ENCODE measurements around the gene KCNQ1.

The KCNQ1 gene

GRCh38 chr11:2515401-2516275, 70.8 kb downstream of the KCNQ1 start:
- DNase-seq, result no peak

GRCh38 chr11:2516276-2517015, 71.6 kb downstream of the KCNQ1 start:
- no peak for DNase-seq

DNA sequence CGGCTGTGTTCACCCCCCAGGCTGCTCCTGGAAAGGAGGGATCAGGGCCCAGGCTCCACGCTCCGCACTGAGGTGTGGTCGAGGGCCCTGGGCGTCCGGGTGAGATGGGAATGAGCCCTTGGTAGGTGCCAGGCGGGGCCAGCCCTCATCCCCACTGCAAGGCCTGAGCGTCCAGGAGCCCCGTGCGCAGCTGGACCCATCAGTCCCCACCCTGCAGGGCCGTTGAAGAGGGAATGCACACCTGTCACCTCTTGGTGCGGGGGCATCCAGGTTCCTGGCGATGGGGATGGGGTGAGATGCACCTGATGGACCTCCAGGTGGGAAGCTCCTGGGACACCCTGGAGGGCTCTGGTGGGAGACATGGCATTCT, 72.2 kb downstream of the KCNQ1 start:
- DNase-seq, result no peak

- DNase-seq, result no peak
Measured at GRCh38 chr11:2517386-2518064, 72.7 kb downstream of the KCNQ1 start.

DNA sequence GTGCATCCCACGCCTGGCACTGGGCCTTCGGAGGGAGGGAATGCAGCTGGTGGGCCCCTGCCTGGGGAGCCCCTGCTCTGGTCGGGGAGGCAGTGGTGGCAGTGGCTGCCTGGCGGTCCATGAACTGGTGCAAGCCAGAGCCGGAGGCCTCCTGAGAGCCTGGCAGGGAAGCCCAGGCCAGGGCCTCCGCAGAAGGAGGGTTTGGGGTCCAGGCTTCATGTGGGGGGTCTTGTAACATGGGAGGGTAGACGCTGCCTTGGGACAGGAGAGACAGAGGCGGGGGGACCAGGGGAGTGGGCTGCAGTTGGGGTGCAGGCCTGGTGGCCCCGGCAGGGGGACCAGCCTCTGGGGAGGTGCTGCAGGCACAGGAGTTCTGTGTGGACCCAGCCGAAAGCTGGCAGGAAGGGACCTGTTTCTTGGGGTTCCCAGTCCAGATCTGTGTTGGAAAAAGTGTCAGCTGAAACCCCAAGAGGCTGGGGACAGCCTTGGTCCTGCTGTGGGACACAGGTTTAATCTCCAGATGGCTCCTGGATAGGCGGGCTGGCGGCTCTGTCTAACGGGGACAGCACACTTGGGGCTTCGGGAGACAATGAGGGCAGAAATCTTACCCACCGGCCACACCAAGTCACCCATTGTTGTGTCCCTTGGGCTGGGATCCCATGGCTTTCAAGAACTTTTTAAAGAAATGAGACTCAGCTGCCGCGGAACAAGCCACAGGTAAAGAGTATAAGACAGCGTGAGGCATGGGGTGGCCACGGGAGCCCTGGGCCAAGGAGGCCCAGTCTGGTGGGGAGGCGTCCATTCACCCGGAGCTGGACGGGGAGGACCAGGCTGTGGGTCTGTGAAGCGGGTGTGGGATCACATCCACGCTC, 73.5 kb downstream of the KCNQ1 start:
- DNase-seq, result no peak

DNA sequence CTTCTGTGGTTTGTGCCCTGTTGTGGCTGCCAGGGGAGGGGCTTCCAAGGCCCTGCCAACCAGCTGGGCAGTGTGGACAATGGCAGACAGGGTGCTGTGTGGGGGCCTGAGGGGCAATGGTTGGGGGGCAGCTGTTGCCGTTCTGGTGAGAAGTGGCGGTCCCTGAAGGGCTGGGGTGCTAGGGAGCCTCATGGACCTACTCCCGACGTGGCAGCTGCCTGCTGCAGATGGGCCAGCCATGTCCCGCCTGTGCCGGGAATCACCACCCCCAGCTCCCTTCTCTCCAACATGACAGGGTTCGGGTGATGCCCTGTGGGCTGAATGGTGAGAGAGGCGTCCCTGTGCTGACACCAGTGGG, 74.2 kb downstream of the KCNQ1 start:
- no peak for DNase-seq

- no peak for DNase-seq
Measured at GRCh38 chr11:2519517-2519861, 74.7 kb downstream of the KCNQ1 start.

DNA sequence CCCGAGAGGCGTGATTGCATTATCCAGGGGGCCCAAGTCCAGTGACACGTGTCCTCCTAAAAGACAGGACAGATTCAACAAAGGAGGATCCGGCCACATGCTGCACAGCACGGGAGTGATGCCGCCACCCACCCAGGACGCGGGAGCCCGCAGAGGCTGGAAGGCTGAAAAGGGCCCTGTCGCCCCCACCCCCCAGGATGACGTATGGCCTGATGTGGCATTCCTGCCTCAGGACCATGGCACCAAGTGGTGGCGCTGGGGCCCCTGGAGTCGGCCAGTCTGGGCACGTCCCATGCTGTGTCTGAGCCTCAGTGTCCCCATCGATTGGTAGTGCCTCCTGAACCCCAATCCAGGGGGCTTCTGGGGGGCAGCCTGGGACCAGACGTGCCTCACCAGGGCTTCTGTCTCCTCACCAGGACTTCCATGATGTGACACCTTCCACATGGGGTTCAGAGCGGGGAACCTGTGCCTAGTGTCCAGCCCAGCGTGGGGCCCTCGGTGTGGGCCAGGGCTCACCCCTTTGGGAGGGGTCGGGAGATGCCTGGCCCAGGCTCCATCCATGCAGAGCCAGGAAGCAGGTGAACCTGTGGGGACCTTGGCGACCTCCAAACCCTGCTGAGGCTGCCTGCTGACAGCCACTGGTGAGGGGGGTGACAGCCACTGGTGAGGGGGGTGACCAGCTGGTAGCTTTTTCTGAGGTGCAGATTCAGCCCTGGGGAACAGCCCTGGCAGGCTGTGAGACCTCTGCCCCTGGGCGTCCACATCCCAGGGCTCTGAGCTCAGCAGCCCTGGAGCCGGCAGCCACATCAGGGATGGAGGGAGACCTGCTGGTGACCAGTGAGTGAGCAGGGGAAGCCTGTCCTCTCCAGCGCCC, 75.3 kb downstream of the KCNQ1 start:
- no peak for DNase-seq

GRCh38 chr11:2520736-2521035, 75.9 kb downstream of the KCNQ1 start:
- DNase-seq, result no peak

- no peak for DNase-seq
Measured at GRCh38 chr11:2521081-2521732, 76.4 kb downstream of the KCNQ1 start.

- no peak for DNase-seq
Measured at GRCh38 chr11:2521733-2522630, 77.2 kb downstream of the KCNQ1 start.

DNA sequence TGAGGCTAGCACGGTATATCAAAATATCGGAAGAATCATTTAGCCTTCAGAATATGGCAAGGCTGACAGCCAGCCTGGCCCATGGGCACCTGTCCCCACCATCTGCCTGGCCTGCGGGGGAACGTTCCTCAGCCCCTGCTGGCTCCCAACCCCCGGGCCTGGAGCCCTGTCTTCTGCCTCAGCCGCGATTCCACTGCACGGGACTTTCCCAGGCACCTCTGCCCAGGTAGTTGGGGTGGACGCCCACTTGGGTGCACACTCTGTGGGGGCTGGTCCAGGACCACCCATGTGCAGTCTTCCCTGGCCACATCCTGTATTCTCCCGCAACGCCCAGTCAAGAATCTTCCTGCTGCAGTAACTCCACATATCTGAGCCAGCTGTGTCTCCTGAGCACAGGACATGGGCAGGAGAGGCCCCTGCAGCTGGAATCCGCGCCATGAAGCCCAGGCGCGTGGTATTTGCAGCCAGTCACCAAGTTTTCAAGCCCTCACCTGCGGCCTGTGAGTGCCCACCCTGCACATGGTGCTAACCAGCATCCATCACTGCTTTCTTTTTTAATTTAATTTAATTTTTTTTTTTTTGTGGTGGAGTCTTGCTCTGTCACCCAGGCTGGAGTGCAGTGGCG, 77.9 kb downstream of the KCNQ1 start:
- no peak for DNase-seq

- no peak for DNase-seq
Measured at GRCh38 chr11:2523821-2524391, 79.1 kb downstream of the KCNQ1 start.

GRCh38 chr11:2524446-2525165, 79.8 kb downstream of the KCNQ1 start:
- DNase-seq, result no peak

DNA sequence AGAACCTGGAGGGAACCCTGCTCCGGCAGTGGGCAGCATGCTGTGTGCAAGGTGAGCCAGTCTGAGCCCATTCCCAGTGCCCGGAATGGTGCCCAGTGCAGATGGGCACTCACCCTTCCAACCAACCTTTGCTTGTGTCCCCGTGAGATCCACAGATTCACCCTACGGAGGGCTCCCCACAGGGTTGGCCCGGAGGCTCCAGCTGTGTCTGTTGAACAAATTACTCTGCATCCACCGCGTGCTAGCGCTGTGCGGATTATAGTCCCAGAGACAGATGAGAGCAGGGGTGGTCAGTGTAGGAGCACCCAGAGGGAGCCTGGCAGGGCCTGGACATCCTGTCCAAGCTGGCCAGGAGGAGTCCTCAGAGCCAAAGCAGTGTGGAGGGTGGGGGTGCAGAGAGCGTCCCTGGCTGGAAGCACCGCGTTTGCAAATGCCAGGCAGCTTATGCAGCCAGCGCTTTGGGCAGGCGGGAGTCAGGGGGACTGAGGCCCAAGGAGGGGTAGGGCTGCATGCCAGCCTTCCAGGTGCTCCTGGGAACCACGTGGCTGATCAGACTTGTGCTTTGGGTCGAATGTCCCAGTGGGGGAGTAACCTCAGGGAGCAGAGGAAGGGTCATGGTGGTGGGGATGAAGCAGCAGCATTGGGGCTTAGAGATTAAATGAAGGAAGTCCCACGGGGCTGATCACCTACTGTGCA, 80.5 kb downstream of the KCNQ1 start:
- no peak for DNase-seq

- no peak for DNase-seq
Measured at GRCh38 chr11:2525941-2526807, 81.4 kb downstream of the KCNQ1 start.

DNA sequence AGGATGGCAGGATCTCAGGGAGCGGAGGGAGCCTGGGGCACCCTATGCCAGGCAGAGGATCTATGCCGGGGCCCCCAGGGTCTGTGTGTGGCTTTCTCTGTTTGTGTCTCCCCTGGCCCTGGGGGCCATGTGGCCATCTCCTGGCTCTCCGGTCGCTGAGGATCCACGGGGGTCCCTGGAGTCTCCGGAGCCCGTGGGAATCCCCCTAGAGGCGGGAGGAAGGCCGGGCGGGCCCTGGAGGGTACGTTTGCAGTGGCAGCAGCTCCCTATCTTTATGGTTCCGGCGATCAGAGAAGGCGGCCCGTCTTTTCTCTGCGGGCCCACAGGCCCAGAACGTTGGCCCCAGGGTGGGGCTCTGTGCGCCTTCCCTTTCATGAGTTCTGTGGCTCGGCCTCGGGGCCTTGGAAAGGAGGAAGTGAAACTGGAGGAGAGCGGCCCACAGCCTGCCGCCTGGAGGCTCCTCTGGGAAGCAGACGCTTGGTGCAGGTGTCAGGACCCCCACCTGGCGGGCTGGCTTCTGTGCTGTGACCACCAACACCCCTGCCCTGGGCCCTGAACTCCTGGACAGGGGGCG, 82.1 kb downstream of the KCNQ1 start:
- DNase-seq, result no peak

Data from activated naive CD4-positive, alpha-beta T cell (primary cell).